Ishikawa (cell line): Measurements from ENCODE around the gene SLAMF8.

ENCODE experiments used
- REST ChIP-seq: IDR thresholded peaks from 2 replicates; pipeline ENCODE4 v1.6.1; 2012; ENCODE audit warnings: low read depth, mild to moderate bottlenecking
- ZBTB7A ChIP-seq: IDR thresholded peaks from 2 replicates; pipeline ENCODE4 v1.6.1; 2012; ENCODE audit warnings: low read depth

- TF ChIP-seq REST: no peak
- TF ChIP-seq ZBTB7A: peak; percentile 68; the same call in 1 of the 2 replicates
Measured at GRCh38 chr1:159780583-159781582, 45.8 kb upstream of the SLAMF8 start, which contains the start of gene DUSP23.
